Melanocyte of skin (primary cell): ENCODE data around the gene BTG1. TPM values are rescaled to one million over a fixed set of nuclear protein-coding genes. Genes with fewer than 3 reads are reported as not detected.

Source experiments
- small RNA-seq, 2 donors: library from RNA; depleted of rRNA; stranded (forward); fragments of <200 nt; gene quantifications; one replicate each; pipeline ENCODE3, GENCODE V24; 2012
- total RNA-seq, 2 donors: library from RNA; depleted of rRNA; stranded (reverse); fragments of >200 nt; gene quantifications; 2 replicates each; pipeline ENCODE4 v1.2.3, GENCODE V29; 2012

BTG1 gene
- total RNA-seq = 10 to 100 TPM; 17.2 to 20.3 TPM

DNA sequence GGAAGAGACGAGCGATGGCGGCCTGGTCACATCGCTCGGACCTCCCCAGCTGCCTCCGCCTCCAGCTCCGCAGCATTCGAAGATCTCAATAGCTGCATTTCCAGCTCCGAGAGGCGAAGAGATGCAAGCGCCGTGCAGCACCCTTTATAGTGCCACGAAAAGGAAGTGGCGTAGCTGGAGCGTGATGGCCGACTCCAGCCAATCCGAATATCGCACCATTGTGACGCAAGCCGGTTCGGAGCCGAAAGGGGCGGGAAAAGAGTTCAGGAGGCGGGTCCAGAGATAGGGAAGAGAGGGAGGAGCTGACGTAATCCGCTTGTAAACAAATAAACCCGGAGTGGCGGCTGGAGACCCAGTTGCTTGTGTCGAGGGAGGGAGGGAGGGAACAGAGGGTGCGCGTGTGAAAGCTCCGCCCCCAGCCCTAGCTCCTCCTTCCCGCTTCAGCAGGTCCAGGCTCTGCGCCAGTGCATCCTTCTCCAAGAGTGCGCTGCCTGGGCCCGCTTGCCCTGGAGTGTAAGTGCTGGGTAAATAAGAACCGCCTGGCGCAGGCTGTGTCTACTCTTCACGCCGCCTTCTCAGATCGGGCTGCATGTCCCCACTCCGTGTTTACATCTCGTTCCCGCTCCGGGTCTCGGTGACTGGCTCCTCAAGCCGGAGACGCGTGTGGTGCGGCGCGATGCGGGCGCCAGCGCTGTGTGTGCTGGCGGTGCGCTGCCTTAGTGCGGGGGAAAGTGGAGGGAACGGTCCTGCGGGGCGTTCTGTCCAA, at the start of gene BTG1:
Gene BTG1 (minus strand): TSS at position 116 of the 766 bp plus-strand sequence. CDS start 311 bp downstream, outside the sequence.

Small RNAs within 50 kb of the gene (small RNA-seq; reads per million reads assigned to genes)
- 0 reads per million in 2 donors for gene RF00019
